H1 (cell line): ENCODE data around the gene SULT2B1. TPM values are rescaled to one million over a fixed set of nuclear protein-coding genes. Genes with fewer than 3 reads are reported as not detected.

Experiments used
- CTCF ChIA-PET: fragments of 300-600 bp; sonication (Branson Sonifier 250); formaldehyde crosslinking; loops from one replicate; lab custom pipeline; 2021; ENCODE audit not compliant: partially characterized antibody; lab: Charles Lee
- POLR2A ChIA-PET: fragments of 300-600 bp; sonication (Branson Sonifier 250); formaldehyde crosslinking; loops from one replicate; lab custom pipeline; 2021; ENCODE audit warnings: inconsistent platforms; ENCODE audit not compliant: partially characterized antibody; lab: Charles Lee
- DNase-seq, 2 experiments: peaks; one replicate each; pipeline versions ENCODE4 v3.0.0 to v3.0.0-alpha.2; 2010 to 2022; ENCODE audit warnings: low spot score in 2 of 2, low read depth in 1 of 2, mixed read lengths in 1 of 2
- FAIRE-seq: peaks from 2 replicates; lab custom pipeline; 2011; peaks lifted over from hg19 to GRCh38; lab: Jason Lieb, UNC
- H2AFZ ChIP-seq: 2 replicates; pipeline ENCODE4 v1.8.1; 2012; ENCODE audit warnings: low read length, inconsistent platforms
- H2AK5ac ChIP-seq: 2 replicates; pipeline ENCODE4 v1.6.1; 2013; ENCODE audit warnings: low read depth, low read length
- H2BK120ac ChIP-seq: replicated peaks from 2 replicates; pipeline ENCODE3; 2013; ENCODE audit warnings: low read depth, low read length, inconsistent platforms
- H2BK12ac ChIP-seq: 2 replicates; pipeline ENCODE4 v1.6.1; 2013; ENCODE audit warnings: low read depth, low read length
- H2BK15ac ChIP-seq: 2 replicates; pipeline ENCODE4 v1.6.1; 2013; ENCODE audit warnings: low read length
- H2BK20ac ChIP-seq: 2 replicates; pipeline ENCODE4 v1.6.1; 2013; ENCODE audit warnings: low read length
- H2BK5ac ChIP-seq: 2 replicates; pipeline ENCODE4 v1.6.1; 2013; ENCODE audit warnings: low read depth, low read length
- H3K14ac ChIP-seq: 2 replicates; pipeline ENCODE4 v1.6.1; 2013; ENCODE audit warnings: inconsistent platforms; ENCODE audit not compliant: insufficient read length
- H3K18ac ChIP-seq: 2 replicates; pipeline ENCODE4 v1.6.1; 2013; ENCODE audit warnings: low read length; ENCODE audit errors: extremely low read depth
- H3K23ac ChIP-seq: 2 replicates; pipeline ENCODE4 v1.6.1; 2013; ENCODE audit warnings: inconsistent platforms; ENCODE audit not compliant: insufficient read length
- H3K23me2 ChIP-seq: 2 replicates; pipeline ENCODE4 v1.6.1; 2013; ENCODE audit warnings: low read depth, low read length
- H3K27ac ChIP-seq: 2 replicates; pipeline ENCODE4 v1.6.1; 2011; ENCODE audit warnings: low read depth, low read length, inconsistent platforms
- H3K27me3 ChIP-seq, 4 experiments: replicated peaks in 1 of 4; 1 replicate in 1 of 4; 2 replicates in 3 of 4; pipeline versions ENCODE4 v1.6.1 to v1.8.1; 2011 to 2013; ENCODE audit warnings: low read length in 3 of 4, mild to moderate bottlenecking in 3 of 4, inconsistent platforms in 2 of 4, mixed read lengths in 2 of 4, moderate library complexity in 1 of 4; ENCODE audit not compliant: control insufficient read depth in 3 of 4, insufficient read depth in 3 of 4; ENCODE audit errors: extremely low read depth in 1 of 4
- H3K36me3 ChIP-seq, 4 experiments: 2 replicates each; pipeline versions ENCODE4 v1.6.1 to v1.8.1; 2011 to 2013; ENCODE audit warnings: mild to moderate bottlenecking in 4 of 4, low read length in 3 of 4, moderate library complexity in 2 of 4, control low read depth in 1 of 4, inconsistent platforms in 1 of 4; ENCODE audit not compliant: insufficient read depth in 4 of 4, control insufficient read depth in 2 of 4
- H3K4ac ChIP-seq: replicated peaks from 2 replicates; pipeline ENCODE3; 2013; ENCODE audit warnings: low read length, low read depth, mixed read lengths, inconsistent platforms; ENCODE audit not compliant: insufficient read length
- H3K4me1 ChIP-seq, 4 experiments: replicated peaks in 1 of 4; 1 replicate in 1 of 4; 2 replicates in 3 of 4; pipeline versions ENCODE4 v1.6.1 to v1.8.1; 2011 to 2013; ENCODE audit warnings: low read length in 3 of 4, inconsistent platforms in 2 of 4, mixed read lengths in 1 of 4; ENCODE audit not compliant: insufficient read depth in 4 of 4, control insufficient read depth in 3 of 4
- H3K4me2 ChIP-seq, 2 experiments: 2 replicates each; pipeline versions ENCODE4 v1.6.1 to v1.8.1; 2011 to 2013; ENCODE audit warnings: low read depth in 2 of 2, low read length in 2 of 2, control low read depth in 1 of 2, inconsistent platforms in 1 of 2, mild to moderate bottlenecking in 1 of 2; ENCODE audit not compliant: insufficient read depth in 1 of 2
- H3K4me3 ChIP-seq, 4 experiments: fragments of 200-600, 300-600 bp in 1 of 4; sonication (generic), shearing (Covaris generic), sonication (Bioruptor Twin) in 1 of 4; 2 replicates each; pipeline versions ENCODE4 v1.5.1 to v1.8.1; 2011 to 2016; ENCODE audit warnings: low read length in 4 of 4, low read depth in 3 of 4, control low read depth in 2 of 4, inconsistent platforms in 2 of 4, mild to moderate bottlenecking in 2 of 4, mixed read lengths in 1 of 4, moderate library complexity in 1 of 4; ENCODE audit not compliant: insufficient read depth in 2 of 4; ENCODE audit errors: extremely low read depth in 1 of 4
- H3K56ac ChIP-seq: replicated peaks from 2 replicates; pipeline ENCODE3; 2013; ENCODE audit warnings: low read depth, mild to moderate bottlenecking, mixed read lengths, low read length, inconsistent platforms; ENCODE audit not compliant: insufficient read length
- H3K79me1 ChIP-seq: 2 replicates; pipeline ENCODE4 v1.6.1; 2013; ENCODE audit warnings: low read depth, low read length, control low read depth
- H3K79me2 ChIP-seq, 2 experiments: 2 replicates each; pipeline versions ENCODE4 v1.6.1 to v1.8.1; 2012 to 2013; ENCODE audit warnings: low read length in 2 of 2, mild to moderate bottlenecking in 2 of 2, inconsistent platforms in 1 of 2; ENCODE audit not compliant: insufficient read depth in 2 of 2, control insufficient read depth in 1 of 2
- H3K9ac ChIP-seq, 4 experiments: replicated peaks in 1 of 4; 1 replicate in 1 of 4; 2 replicates in 3 of 4; pipeline versions ENCODE4 v1.6.1 to v1.8.1; 2011 to 2013; ENCODE audit warnings: low read depth in 3 of 4, low read length in 3 of 4, control low read depth in 2 of 4, mild to moderate bottlenecking in 2 of 4, moderate library complexity in 2 of 4, inconsistent platforms in 1 of 4; ENCODE audit errors: extremely low read depth in 1 of 4
- H3K9me3 ChIP-seq, 2 experiments: 2 replicates each; pipeline versions ENCODE4 v1.6.1 to v1.8.1; 2012 to 2013; ENCODE audit warnings: mild to moderate bottlenecking in 2 of 2, moderate library complexity in 2 of 2, control low read depth in 1 of 2, inconsistent platforms in 1 of 2, low read depth in 1 of 2, low read length in 1 of 2, mixed read lengths in 1 of 2; ENCODE audit not compliant: insufficient read depth in 2 of 2
- H4K20me1 ChIP-seq, 2 experiments: replicated peaks in 1 of 2; 2 replicates each; pipeline versions ENCODE3 to v1.8.1; 2011 to 2013; ENCODE audit warnings: inconsistent platforms in 2 of 2, low read length in 2 of 2, mild to moderate bottlenecking in 1 of 2; ENCODE audit not compliant: insufficient read depth in 2 of 2, control insufficient read depth in 1 of 2
- H4K5ac ChIP-seq: 2 replicates; pipeline ENCODE4 v1.6.1; 2013; ENCODE audit warnings: low read length, low read depth, mixed read lengths, inconsistent platforms; ENCODE audit not compliant: insufficient read length
- H4K8ac ChIP-seq: 2 replicates; pipeline ENCODE4 v1.8.0; 2013; ENCODE audit warnings: mild to moderate bottlenecking, moderate library complexity, low read length, inconsistent platforms; ENCODE audit not compliant: insufficient read depth; ENCODE audit errors: extremely low read depth
- H4K91ac ChIP-seq: replicated peaks from 2 replicates; pipeline ENCODE3; 2013; ENCODE audit warnings: low read length, mixed read lengths, inconsistent platforms; ENCODE audit not compliant: insufficient read length
- BCL11A ChIP-seq, 2 experiments: IDR thresholded peaks; one replicate each; pipeline ENCODE4 v1.6.1; 2011; ENCODE audit warnings: low read depth in 2 of 2, low read length in 2 of 2, mild to moderate bottlenecking in 2 of 2
- CREB1 ChIP-seq: IDR thresholded peaks from 2 replicates; pipeline ENCODE4 v1.6.1; 2012; ENCODE audit warnings: inconsistent platforms
- SIN3A ChIP-seq, 2 experiments: IDR thresholded peaks in 1 of 2; conservative IDR thresholded peaks in 1 of 2; 2 replicates each; pipeline ENCODE4 v1.6.1; 2011 to 2012; ENCODE audit warnings: low read length in 2 of 2, improper control_type of control experiment in 1 of 2, low read depth in 1 of 2, mild to moderate bottlenecking in 1 of 2
- WGBS, 2 experiments: shearing (Covaris generic) in 1 of 2; methylation state at CpG; one replicate each; pipeline versions ENCODE4 v1.1.6 to v1.1.7; 2013 to 2015; ENCODE audit warnings: low lambda C conversion rate in 2 of 2, mixed read lengths in 2 of 2, inconsistent platforms in 1 of 2, low coverage in 1 of 2, missing lambda C conversion rate in 1 of 2; ENCODE audit not compliant: insufficient replicate concordance in 2 of 2, insufficient coverage in 1 of 2, insufficient read length in 1 of 2; ENCODE audit errors: extremely low coverage in 1 of 2, missing lambda C conversion rate in 1 of 2; 5-methylcytosine and 5-hydroxymethylcytosine counted together
- polyA plus RNA-seq, 7 experiments: library from polyadenylated mRNA; depleted of rRNA in 3 of 7; stranded (reverse) in 5 of 7; unstranded in 2 of 7; fragments of >200 nt in 5 of 7; fragments of 200-250 nt in 2 of 7; gene quantifications; 1 replicate in 5 of 7; 2 replicates in 1 of 7; 4 replicates in 1 of 7; pipeline versions ENCODE4 v1.2.1 to v1.2.3, GENCODE V29; 2011 to 2013; ENCODE audit warnings: missing spikeins in 2 of 7, mixed read lengths in 2 of 7
- total RNA-seq: library from RNA; stranded (reverse); fragmentation: NEBNext Ultra II Directional; extraction: Animal tissue kit (Norgen Biotek cat#: 25700); gene quantifications from 2 replicates; pipeline ENCODE4 v1.2.1, GENCODE V29; 2021

SULT2B1 gene
- total and polyA plus RNA-seq, 2 of the 8 experiments (the other 6 are each of a cell fraction or from before 2014, with no cell fraction given), result 1.5 to 2.6 TPM

- Histone ChIP-seq H2BK120ac (no peak overlapping the region), H3K79me2 (no peaks in the 10 kb centered on the region), H2BK5ac (no peak overlapping the region), H4K20me1 (peaks cover 0 to 3% of the 10 kb centered on the region in 2 experiments), H3K4me1 (peaks cover 9 to 30% (median 22%) of the 10 kb centered on the region in 4 experiments), H2BK15ac (no peak overlapping the region), H3K9ac (peak overlapping the region in 1 of 4 experiments; percentile 57; a peak in 1 of 7 replicates), H3K23me2 (peaks cover 25% of the 10 kb centered on the region), H3K27ac (no peak overlapping the region), H4K91ac (no peak overlapping the region), H3K79me1 (no peaks in the 10 kb centered on the region), H3K9me3 (no peaks in the 10 kb centered on the region), H3K36me3 (no peaks in the 10 kb centered on the region), H2AFZ (no peak overlapping the region), H2BK20ac (no peak overlapping the region), H3K4ac (no peak overlapping the region), H2BK12ac (no peak overlapping the region), H3K27me3 (peaks cover 0 to 2% (median 0%) of the 10 kb centered on the region in 4 experiments; a peak in 2 of 7 replicates), H3K4me3 (peak overlapping the region; percentile 58 to 74 (median 66)), H3K23ac (no peak overlapping the region), H2AK5ac (no peak overlapping the region), H3K56ac (no peak overlapping the region), H4K8ac (no peak overlapping the region; the same call in 1 of the 2 replicates), H3K18ac (no peak overlapping the region), H3K4me2 (peak overlapping the region; percentile 94 to 95), H4K5ac (no peak overlapping the region), H3K14ac (no peak overlapping the region)
- 6% methylated on average over 21 of the region's 35 CpGs; no CpG with 5 or more reads in 1 of the 2 experiments for WGBS, 2 experiments
- DNase-seq (peak in 1 of 2 experiments; percentile 60), FAIRE-seq (no peak)
- CTCF ChIA-PET, result no interaction called here
- POLR2A ChIA-PET, result interaction anchor here (0.7 to 30.9 kb wide), 3 partner anchors 8 to 24 kb away, joined by 3 to 788 read pairs (median 3); partner anchors contain the start of genes CA11, FAM83E, RPL18 and SPACA4
- TF ChIP-seq SIN3A (conservative IDR thresholded peaks at IDR 0.05 in 1 of 2, IDR thresholded peaks at IDR 0.05 in 1 of 2; ENCODE audit: low read depth in 1 of 2, low read length in 2 of 2) (0 out of 4 replicates have a peak, but pooled peaks of 1 of the 2 experiments have one; percentile 2), BCL11A (IDR thresholded peaks at IDR 0.05; ENCODE audit: low read depth in 2 of 2, low read length in 2 of 2) (no peak), CREB1 (no peak)
These were observed 84.2 kb downstream of the SULT2B1 start for GRCh38 chr19:48635966-48636858.
